NCI-H1048 (cell line): ENCODE measurements around the gene EPAS1.

Source experiments
- DNase-seq: peaks from one replicate; lab custom pipeline; 2025; lab: John Stamatoyannopoulos, UW

EPAS1 gene

GRCh38 chr2:46364797-46365457 lies 67.7 kb downstream of the EPAS1 start:
- peak; percentile 1 for DNase-seq

- no peak for DNase-seq
These were observed 68.9 kb downstream of the EPAS1 start for GRCh38 chr2:46365913-46366667.

GRCh38 chr2:46366668-46367052 lies 69.5 kb downstream of the EPAS1 start:
- no peak for DNase-seq

DNA sequence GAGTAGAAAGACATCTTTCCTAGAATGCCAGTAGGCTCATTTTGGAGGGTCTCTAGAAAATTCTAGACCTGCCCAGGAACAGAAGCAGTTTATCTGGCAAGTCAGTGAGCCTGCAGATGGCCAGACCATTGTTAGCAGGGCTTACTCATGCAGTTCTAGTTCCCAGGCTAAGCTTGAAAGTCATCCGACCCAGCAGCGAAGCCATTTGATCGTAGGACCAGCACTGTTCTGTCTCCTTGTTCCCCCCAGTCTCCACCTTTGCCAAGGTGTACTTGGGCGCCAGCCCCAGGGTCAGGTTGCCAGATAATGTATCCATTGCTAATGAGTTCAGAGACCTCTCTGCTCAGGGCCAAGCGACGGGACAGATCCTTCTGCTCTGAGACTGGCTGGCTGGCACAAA lies 70.1 kb downstream of the EPAS1 start:
- no peak for DNase-seq

DNA sequence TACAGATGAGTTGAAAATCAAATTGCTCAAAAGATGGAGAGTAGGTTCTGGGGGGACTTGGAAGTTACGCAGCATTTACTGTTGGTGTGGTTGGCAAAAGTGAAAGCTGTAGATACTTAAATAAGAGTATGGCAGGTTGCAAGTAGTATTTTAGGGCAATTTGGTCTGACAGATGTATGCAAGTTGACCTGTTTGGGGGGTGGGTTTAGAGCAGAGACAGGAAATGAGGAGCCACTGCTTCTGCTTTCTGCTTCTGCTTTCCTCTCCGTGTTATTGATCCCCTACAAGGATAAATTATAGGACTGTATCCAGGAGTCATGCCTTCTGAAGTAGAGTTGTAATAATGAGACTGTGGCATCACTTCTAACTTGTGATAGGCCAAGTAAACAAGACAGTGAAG lies 71.2 kb downstream of the EPAS1 start:
- DNase-seq = no peak

DNA sequence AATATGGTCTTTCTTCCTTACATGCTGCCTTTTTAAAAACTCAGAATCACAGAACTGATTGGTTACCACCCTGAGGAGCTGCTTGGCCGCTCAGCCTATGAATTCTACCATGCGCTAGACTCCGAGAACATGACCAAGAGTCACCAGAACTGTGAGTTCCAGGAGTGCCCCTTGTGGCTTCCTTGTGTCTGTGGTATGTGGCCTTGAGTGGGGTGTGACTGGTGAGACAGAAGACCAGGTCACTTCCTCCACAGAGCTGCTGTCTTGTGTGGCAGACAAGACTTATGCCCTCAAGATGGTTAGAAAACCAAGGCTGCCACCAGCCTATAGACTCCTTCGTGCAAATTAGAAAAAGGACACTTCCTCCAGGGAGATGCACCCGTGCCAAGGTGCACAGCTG lies 72.6 kb downstream of the EPAS1 start:
- DNase-seq = no peak

GRCh38 chr2:46371854-46372253 lies 74.6 kb downstream of the EPAS1 start:
- no peak for DNase-seq

GRCh38 chr2:46372475-46372874 lies 75.3 kb downstream of the EPAS1 start:
- no peak for DNase-seq

DNA sequence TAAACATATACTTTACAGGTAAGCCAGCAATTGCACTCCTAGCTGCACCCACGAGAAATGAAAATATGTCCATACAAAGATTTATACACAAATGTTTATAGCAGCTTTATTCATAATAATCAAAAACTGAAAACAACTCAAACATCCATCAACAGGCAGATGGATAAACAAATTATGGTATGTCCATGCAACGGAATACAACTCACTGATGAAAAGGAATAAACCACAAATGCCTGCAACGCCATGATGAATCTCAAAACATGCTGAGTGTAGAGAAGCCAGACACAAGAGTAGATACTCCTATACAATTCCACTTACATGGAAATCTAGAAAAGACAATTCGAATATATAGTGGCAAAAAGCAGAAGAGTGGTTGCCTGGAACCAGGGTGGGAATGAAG lies 76.0 kb downstream of the EPAS1 start:
- no peak for DNase-seq

GRCh38 chr2:46375566-46376125 lies 78.4 kb downstream of the EPAS1 start:
- no peak for DNase-seq

GRCh38 chr2:46376586-46376985 lies 79.4 kb downstream of the EPAS1 start:
- no peak for DNase-seq

DNA sequence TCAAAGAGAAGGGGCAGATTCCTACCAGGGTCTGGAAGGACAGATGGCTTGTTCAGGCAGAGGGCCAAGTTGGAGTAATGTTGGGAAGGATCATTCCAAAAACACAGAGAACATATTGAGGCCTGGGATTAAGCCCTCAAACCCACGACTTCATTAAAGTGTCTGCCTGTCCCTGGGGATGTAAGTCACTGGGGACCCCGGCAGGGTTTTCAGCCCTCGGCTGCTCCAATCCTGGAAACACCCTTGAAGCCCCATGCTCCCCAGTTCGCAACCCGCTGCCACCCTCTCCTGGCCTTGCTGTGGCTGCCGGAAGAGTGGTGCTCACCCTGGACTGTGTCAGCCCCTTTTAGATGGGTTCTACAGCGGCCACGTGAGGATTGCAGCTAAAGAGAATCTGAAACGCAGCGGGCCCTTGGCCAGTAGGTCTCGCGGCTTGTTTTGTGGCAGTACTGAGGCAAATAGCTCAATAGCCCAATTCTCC lies 79.9 kb downstream of the EPAS1 start:
- DNase-seq = no peak

DNA sequence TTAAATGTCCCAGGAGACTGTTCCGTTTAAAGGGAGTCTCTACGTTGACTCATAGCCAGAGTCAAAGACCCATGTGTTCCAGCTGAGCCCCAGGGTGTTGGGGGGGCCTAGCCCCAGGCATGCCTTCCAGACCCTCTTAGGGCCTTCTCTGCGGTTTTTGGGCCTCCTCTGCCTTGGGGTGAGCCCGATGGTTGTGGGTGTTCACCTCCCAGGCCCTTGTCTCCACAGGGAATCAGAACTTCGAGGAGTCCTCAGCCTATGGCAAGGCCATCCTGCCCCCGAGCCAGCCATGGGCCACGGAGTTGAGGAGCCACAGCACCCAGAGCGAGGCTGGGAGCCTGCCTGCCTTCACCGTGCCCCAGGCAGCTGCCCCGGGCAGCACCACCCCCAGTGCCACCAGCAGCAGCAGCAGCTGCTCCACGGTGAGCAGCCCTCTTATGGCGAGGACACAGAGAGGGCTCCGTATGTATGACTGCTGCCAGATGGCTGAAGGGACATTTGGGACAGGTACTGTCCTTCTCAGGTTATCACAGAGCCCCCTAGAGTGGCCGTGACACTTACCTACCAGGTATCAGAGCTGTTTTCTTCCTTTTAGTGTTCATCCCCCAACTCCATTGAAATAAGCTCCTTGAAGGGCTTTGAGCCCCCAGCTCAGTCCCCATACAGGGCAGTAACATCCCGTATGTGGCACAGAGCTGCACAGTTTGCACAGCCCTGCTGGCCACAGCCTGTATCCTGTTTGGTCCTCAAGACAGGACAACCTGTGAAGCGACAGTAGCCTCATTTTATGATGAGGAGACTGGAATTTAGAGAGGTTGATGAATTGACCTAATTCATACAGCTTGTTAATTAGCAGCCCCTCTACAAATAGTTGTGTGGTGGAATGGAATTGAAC lies 80.7 kb downstream of the EPAS1 start:
- no peak for DNase-seq

DNA sequence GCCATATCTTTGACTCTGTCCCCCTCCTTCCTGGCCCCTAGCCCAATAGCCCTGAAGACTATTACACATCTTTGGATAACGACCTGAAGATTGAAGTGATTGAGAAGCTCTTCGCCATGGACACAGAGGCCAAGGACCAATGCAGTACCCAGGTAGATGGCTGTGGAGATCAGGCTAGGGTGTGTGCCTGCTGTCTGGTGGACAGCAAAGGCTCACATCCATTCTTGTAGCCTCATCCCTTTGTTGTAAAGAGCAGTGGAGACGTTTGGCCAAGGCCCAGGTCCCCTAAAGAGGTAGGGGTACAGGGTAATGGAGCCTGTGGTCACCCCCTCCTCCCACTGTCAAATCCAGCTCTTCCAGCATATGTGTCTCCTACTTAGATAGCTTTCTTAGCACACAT lies 81.4 kb downstream of the EPAS1 start:
- no peak for DNase-seq

DNA sequence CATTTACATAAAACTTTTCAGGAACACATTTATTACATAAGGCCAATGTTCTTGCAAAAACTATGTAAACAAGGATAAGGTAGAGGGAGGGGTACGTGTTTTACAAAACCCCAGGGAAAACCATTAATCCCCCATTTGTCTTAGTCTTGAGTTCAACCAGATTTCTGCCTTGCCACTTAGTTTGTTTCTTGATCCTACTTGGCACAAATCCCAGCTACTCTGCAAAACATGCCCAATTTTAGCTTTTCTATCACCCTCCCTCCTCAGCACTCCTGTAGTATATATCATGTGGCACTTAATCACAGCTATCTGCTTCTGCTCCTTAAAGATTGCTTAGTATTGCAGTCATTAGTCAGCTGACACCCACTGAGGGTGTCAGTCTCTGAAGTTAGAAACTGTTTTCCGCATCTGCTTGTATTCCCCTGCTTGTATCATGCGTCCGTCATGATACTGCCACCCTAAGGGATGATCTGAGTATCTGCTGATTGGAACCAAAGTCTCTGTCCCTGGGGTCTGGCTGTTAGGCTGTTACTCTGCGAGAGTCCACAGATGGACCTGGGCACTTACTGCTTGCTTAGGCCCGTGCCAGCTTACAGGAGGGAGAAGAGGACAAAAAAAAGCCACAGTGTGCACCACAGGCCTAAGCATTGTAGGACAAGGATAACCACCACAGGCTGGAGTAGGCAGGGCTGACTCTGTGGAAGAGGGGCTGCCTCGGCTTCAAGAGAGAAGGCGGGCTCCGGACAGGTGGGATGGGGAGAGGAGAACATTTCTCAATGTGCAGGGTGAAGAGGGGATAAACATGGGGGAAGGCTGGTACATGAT lies 82.2 kb downstream of the EPAS1 start:
- DNase-seq = no peak

GRCh38 chr2:46380038-46380940 lies 83.1 kb downstream of the EPAS1 start:
- DNase-seq = no peak

DNA sequence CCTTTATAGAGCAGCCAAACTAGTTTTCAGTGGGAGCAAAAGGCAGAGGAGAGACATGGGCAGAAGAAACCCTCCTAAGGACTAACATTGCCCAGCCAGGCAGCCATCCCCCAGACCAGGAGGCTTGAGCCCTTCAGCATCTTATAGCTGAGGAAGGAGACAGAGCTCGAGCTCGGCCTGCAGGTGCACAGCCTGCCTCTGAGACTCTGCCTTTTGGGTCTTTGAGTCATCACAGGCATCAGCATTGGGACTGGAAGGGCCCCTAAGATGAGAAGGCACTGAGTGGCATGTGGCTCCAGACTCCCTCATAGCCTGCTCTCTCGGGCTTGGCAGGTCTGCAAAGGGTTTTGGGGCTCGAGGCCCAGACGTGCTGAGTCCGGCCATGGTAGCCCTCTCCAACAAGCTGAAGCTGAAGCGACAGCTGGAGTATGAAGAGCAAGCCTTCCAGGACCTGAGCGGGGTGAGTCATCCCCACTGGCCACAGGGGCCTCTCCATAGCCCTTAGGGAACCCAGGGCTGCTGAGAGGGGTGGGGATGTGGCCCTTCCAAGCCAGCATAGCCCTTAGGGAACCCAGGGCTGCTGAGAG lies 84.1 kb downstream of the EPAS1 start:
- no peak for DNase-seq

- DNase-seq = no peak
These were observed 84.7 kb downstream of the EPAS1 start for GRCh38 chr2:46381871-46382270.

GRCh38 chr2:46382331-46383112 lies 85.3 kb downstream of the EPAS1 start:
- DNase-seq = no peak
